ENCODE measurements around the gene HLA-DMB.

Gene HLA-DMB

DNA sequence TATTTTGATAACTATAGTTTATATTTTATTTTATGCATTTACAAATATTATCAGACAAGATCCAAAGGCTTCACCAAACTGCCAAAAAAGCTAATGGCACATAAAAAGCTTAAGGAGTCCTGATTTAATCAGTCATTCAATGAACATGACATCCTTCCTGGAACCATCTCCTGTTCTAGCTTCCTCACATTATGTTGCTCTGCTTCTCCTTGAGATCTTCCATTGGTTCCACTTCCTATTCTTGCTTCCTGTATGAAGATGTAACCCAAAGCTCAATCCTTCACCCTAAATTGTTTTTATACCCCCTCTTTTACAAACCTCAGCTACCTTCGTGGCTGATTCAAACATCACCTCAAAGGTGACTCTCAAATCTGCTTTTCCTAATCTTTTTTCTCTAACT lies 23.0 kb upstream of the HLA-DMB start:
- Histone ChIP-seq H3K79me1 (ENCODE audit: low read depth, low read length) (no peaks in the 10 kb centered on the region), H3K4ac (ENCODE audit: low read length) (no peak overlapping the region), H2AK5ac (ENCODE audit: low read depth, low read length) (no peak overlapping the region), H4K91ac (ENCODE audit: low read depth, low read length, poor library complexity) (no peak overlapping the region), H2AFZ (ENCODE audit: low read length) (no peak overlapping the region), H3K27me3 (ENCODE audit: control insufficient read depth in 3 of 3, insufficient read depth in 3 of 3, low read depth in 1 of 3, low read length in 3 of 3) (no peaks in the 10 kb centered on the region), H3K14ac (ENCODE audit: low read length) (no peak overlapping the region), H2BK5ac (ENCODE audit: low read length) (no peak overlapping the region), H3K4me3 (ENCODE audit: low read length in 2 of 2) (no peak overlapping the region), H4K8ac (ENCODE audit: low read depth, low read length) (no peak overlapping the region), H3K9ac (ENCODE audit: low read depth, low read length, poor library complexity) (no peak overlapping the region), H3K9me3 (replicated peaks in 1 of 2; ENCODE audit: control insufficient read depth in 2 of 2, insufficient read depth in 1 of 2, low read depth in 1 of 2, low read length in 2 of 2) (no peaks in the 10 kb centered on the region), H3K4me2 (ENCODE audit: insufficient read depth, low read length, poor library complexity, severe bottlenecking) (no peak overlapping the region), H3K27ac (replicated peaks; ENCODE audit: low read length) (no peak overlapping the region), H2BK12ac (ENCODE audit: low read length) (no peak overlapping the region), H3K4me1 (ENCODE audit: control insufficient read depth in 2 of 2, insufficient read depth in 1 of 2, low read depth in 1 of 2, low read length in 2 of 2) (peaks cover 0 to 5% of the 10 kb centered on the region in 2 donors), H2BK120ac (ENCODE audit: low read depth, low read length) (no peak overlapping the region), H3K18ac (ENCODE audit: low read length) (no peak overlapping the region), H2BK15ac (ENCODE audit: low read length) (no peak overlapping the region), H3K23ac (ENCODE audit: low read depth, low read length, poor library complexity) (no peak overlapping the region), H3K36me3 (replicated peaks in 1 of 2; ENCODE audit: control insufficient read depth in 2 of 2, insufficient read depth in 2 of 2, low read length in 2 of 2) (no peaks in the 10 kb centered on the region)
- no peak for DNase-seq (ENCODE audit: low spot score)
- no CpG with 5 or more reads among the region's 1 CpG for WGBS, 2 donors (ENCODE audit: extremely low coverage in 2 of 2, insufficient read length in 2 of 2, insufficient replicate concordance in 1 of 2)

DNA sequence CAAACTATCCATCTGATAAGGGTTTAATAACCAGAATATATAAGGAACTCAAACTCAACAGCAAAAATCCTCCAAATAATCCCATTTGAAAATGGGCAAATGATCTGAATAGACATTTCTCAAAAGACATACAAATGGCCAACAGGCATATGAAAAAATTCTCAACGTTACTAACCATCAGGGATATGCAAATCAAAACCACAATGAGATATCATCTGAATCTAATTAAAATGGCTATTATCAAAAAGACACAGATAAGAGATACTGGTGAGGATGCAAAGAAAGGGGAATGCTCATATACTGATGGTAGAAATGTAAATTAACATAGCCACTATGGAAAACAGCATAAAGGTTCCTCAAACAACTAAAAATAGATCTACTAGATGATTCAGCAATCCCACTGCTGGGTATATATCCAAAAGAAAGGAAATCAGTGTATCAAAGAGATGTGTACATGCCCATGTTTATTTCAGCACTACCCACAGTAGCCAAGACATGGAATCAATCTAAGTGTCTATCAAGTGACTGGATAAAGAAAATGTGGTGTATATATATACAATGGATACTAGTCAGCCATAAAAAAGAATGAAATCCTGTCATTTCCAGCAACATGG lies 21.5 kb upstream of the HLA-DMB start:
- no peak for DNase-seq (ENCODE audit: low spot score)
- no peak overlapping the region for H2BK120ac ChIP-seq (ENCODE audit: low read depth, low read length)
- no peak overlapping the region for H2BK5ac ChIP-seq (ENCODE audit: low read length)
- no peaks in the 10 kb centered on the region for H3K79me1 ChIP-seq (ENCODE audit: low read depth, low read length)
- no peak overlapping the region for H3K9ac ChIP-seq (ENCODE audit: low read depth, low read length, poor library complexity)
- H3K4ac ChIP-seq (ENCODE audit: low read length) = no peak overlapping the region
- no peak overlapping the region for H2AK5ac ChIP-seq (ENCODE audit: low read depth, low read length)
- no peak overlapping the region for H2AFZ ChIP-seq (ENCODE audit: low read length)
- H3K9me3 ChIP-seq (replicated peaks in 1 of 2; ENCODE audit: control insufficient read depth in 2 of 2, insufficient read depth in 1 of 2, low read depth in 1 of 2, low read length in 2 of 2) = no peaks in the 10 kb centered on the region
- H3K23ac ChIP-seq (ENCODE audit: low read depth, low read length, poor library complexity) = no peak overlapping the region
- H2BK15ac ChIP-seq (ENCODE audit: low read length) = no peak overlapping the region
- no peak overlapping the region for H3K18ac ChIP-seq (ENCODE audit: low read length)
- no peak overlapping the region for H3K14ac ChIP-seq (ENCODE audit: low read length)
- H3K4me3 ChIP-seq (ENCODE audit: low read length in 2 of 2) = no peak overlapping the region
- H4K8ac ChIP-seq (ENCODE audit: low read depth, low read length) = no peak overlapping the region
- no peak overlapping the region for H3K27ac ChIP-seq (replicated peaks; ENCODE audit: low read length)
- no peak overlapping the region for H3K4me2 ChIP-seq (ENCODE audit: insufficient read depth, low read length, poor library complexity, severe bottlenecking)
- H3K4me1 ChIP-seq (ENCODE audit: control insufficient read depth in 2 of 2, insufficient read depth in 1 of 2, low read depth in 1 of 2, low read length in 2 of 2) = peaks cover 0 to 5% of the 10 kb centered on the region in 2 donors
- no CpG with 5 or more reads among the region's 1 CpG for WGBS, 2 donors (ENCODE audit: extremely low coverage in 2 of 2, insufficient read length in 2 of 2, insufficient replicate concordance in 1 of 2)
- H3K36me3 ChIP-seq (replicated peaks in 1 of 2; ENCODE audit: control insufficient read depth in 2 of 2, insufficient read depth in 2 of 2, low read length in 2 of 2) = no peaks in the 10 kb centered on the region
- H2BK12ac ChIP-seq (ENCODE audit: low read length) = no peak overlapping the region
- H4K91ac ChIP-seq (ENCODE audit: low read depth, low read length, poor library complexity) = no peak overlapping the region
- no peaks in the 10 kb centered on the region for H3K27me3 ChIP-seq (ENCODE audit: control insufficient read depth in 3 of 3, insufficient read depth in 3 of 3, low read depth in 1 of 3, low read length in 3 of 3)

DNA sequence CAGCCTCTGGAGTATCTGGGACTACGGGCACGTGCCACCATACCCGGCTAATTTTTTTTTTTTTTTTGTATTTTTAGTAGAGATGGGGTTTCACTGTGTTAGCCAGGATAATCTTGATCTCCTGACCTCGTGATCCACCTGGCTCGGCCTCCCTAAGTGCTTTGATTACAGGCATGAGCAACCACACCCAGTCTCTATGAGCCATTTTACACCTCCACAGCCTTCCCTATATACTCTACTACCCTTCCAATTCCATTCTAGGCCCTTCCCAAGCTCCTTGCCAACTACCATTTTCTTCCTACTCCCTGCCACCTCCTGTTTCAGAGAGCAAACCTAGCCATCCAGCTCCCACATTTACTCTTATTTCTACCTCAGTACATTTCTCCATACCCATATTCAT lies 19.7 kb upstream of the HLA-DMB start:
- Histone ChIP-seq H4K91ac (ENCODE audit: low read depth, low read length, poor library complexity) (no peak overlapping the region), H3K18ac (ENCODE audit: low read length) (no peak overlapping the region), H2BK12ac (ENCODE audit: low read length) (no peak overlapping the region), H3K23ac (ENCODE audit: low read depth, low read length, poor library complexity) (no peak overlapping the region), H2AFZ (ENCODE audit: low read length) (no peak overlapping the region), H4K8ac (ENCODE audit: low read depth, low read length) (no peak overlapping the region), H3K27ac (replicated peaks; ENCODE audit: low read length) (no peak overlapping the region), H2AK5ac (ENCODE audit: low read depth, low read length) (no peak overlapping the region), H2BK120ac (ENCODE audit: low read depth, low read length) (no peak overlapping the region), H3K79me1 (ENCODE audit: low read depth, low read length) (no peaks in the 10 kb centered on the region), H3K4me1 (ENCODE audit: control insufficient read depth in 2 of 2, insufficient read depth in 1 of 2, low read depth in 1 of 2, low read length in 2 of 2) (no peaks in the 10 kb centered on the region), H2BK5ac (ENCODE audit: low read length) (no peak overlapping the region), H2BK15ac (ENCODE audit: low read length) (no peak overlapping the region), H3K4ac (ENCODE audit: low read length) (no peak overlapping the region), H3K4me3 (ENCODE audit: low read length in 2 of 2) (no peak overlapping the region), H3K9ac (ENCODE audit: low read depth, low read length, poor library complexity) (no peak overlapping the region), H3K14ac (ENCODE audit: low read length) (no peak overlapping the region), H3K9me3 (replicated peaks in 1 of 2; ENCODE audit: control insufficient read depth in 2 of 2, insufficient read depth in 1 of 2, low read depth in 1 of 2, low read length in 2 of 2) (no peaks in the 10 kb centered on the region), H3K4me2 (ENCODE audit: insufficient read depth, low read length, poor library complexity, severe bottlenecking) (no peak overlapping the region), H3K27me3 (ENCODE audit: control insufficient read depth in 3 of 3, insufficient read depth in 3 of 3, low read depth in 1 of 3, low read length in 3 of 3) (no peaks in the 10 kb centered on the region), H3K36me3 (replicated peaks in 1 of 2; ENCODE audit: control insufficient read depth in 2 of 2, insufficient read depth in 2 of 2, low read length in 2 of 2) (no peaks in the 10 kb centered on the region)
- WGBS, 2 donors (ENCODE audit: extremely low coverage in 2 of 2, insufficient read length in 2 of 2, insufficient replicate concordance in 1 of 2) = no CpG with 5 or more reads among the region's 5 CpGs
- no peak for DNase-seq (ENCODE audit: low spot score)

DNA sequence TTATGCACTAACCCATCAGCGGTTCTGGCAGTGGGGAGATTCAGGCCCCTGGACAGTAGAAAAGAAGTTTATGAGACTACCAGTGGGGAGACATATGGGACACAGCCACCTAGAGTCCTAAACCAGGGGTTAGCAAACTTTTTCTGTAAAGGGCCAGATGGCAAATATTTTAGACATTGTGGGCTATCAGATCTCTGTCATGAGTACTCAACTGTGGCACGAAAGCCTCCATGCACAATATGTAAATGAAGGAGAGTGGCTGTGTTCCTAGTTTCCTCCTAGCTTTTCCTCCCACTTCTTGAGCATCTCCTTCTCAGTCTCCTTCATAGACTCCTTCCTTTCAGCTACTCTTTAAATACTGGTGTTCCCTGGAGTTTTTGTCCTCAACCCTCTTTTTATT lies 15.3 kb upstream of the HLA-DMB start:
- Histone ChIP-seq H3K27me3 (ENCODE audit: control insufficient read depth in 3 of 3, insufficient read depth in 3 of 3, low read depth in 1 of 3, low read length in 3 of 3) (no peaks in the 10 kb centered on the region), H3K36me3 (replicated peaks in 1 of 2; ENCODE audit: control insufficient read depth in 2 of 2, insufficient read depth in 2 of 2, low read length in 2 of 2) (no peaks in the 10 kb centered on the region), H4K8ac (ENCODE audit: low read depth, low read length) (no peak overlapping the region), H2BK120ac (ENCODE audit: low read depth, low read length) (no peak overlapping the region), H3K18ac (ENCODE audit: low read length) (no peak overlapping the region), H3K4me1 (ENCODE audit: control insufficient read depth in 2 of 2, insufficient read depth in 1 of 2, low read depth in 1 of 2, low read length in 2 of 2) (no peaks in the 10 kb centered on the region), H3K23ac (ENCODE audit: low read depth, low read length, poor library complexity) (no peak overlapping the region), H2BK12ac (ENCODE audit: low read length) (no peak overlapping the region), H3K9me3 (replicated peaks in 1 of 2; ENCODE audit: control insufficient read depth in 2 of 2, insufficient read depth in 1 of 2, low read depth in 1 of 2, low read length in 2 of 2) (no peaks in the 10 kb centered on the region), H4K91ac (ENCODE audit: low read depth, low read length, poor library complexity) (no peak overlapping the region), H3K4me3 (ENCODE audit: low read length in 2 of 2) (no peak overlapping the region), H2AFZ (ENCODE audit: low read length) (no peak overlapping the region), H2BK15ac (ENCODE audit: low read length) (no peak overlapping the region), H3K4ac (ENCODE audit: low read length) (no peak overlapping the region), H3K79me1 (ENCODE audit: low read depth, low read length) (no peaks in the 10 kb centered on the region), H3K27ac (replicated peaks; ENCODE audit: low read length) (no peak overlapping the region), H3K9ac (ENCODE audit: low read depth, low read length, poor library complexity) (no peak overlapping the region), H3K4me2 (ENCODE audit: insufficient read depth, low read length, poor library complexity, severe bottlenecking) (no peak overlapping the region), H2BK5ac (ENCODE audit: low read length) (no peak overlapping the region), H3K14ac (ENCODE audit: low read length) (no peak overlapping the region), H2AK5ac (ENCODE audit: low read depth, low read length) (no peak overlapping the region)
- WGBS, 2 donors (ENCODE audit: extremely low coverage in 2 of 2, insufficient read length in 2 of 2, insufficient replicate concordance in 1 of 2) = no CpG with 5 or more reads among the region's 2 CpGs
- no peak for DNase-seq (ENCODE audit: low spot score)
